IMR-90 (cell line): Measurements from ENCODE around the gene COL23A1. TPM values are rescaled to one million over a fixed set of nuclear protein-coding genes. Genes with fewer than 3 reads are reported as not detected.

ENCODE experiments used
- ATAC-seq: fragments of 200-7000 bp; cut with Tn5 transposase; 2 replicates; pipeline ENCODE4 v1.9.1; 2020; ENCODE audit warnings: low read depth, mild to moderate bottlenecking, moderate library complexity
- BruUV-seq: library from RNA; stranded (reverse); fragments of 400-500 nt; replicated peaks from 2 replicates; lab custom pipeline; 2021; lab: Mats Ljungman, UMichigan
- CTCF ChIA-PET: fragments of 300-600 bp; formaldehyde crosslinking; extraction: SDS; loops from one replicate; lab custom pipeline; 2021; ENCODE audit warnings: antibody characterized with exemption; lab: Yijun Ruan, JAX
- POLR2A ChIA-PET: fragments of 300-600 bp; sonication (Branson Sonifier 250); formaldehyde crosslinking; loops from one replicate; lab custom pipeline; 2022; ENCODE audit warnings: antibody characterized with exemption; ENCODE audit not compliant: unreplicated experiment; lab: Charles Lee
- DNase-seq: peaks from one replicate; pipeline ENCODE4 v3.0.0; 2013
- H2AFZ ChIP-seq: replicated peaks from 2 replicates; pipeline ENCODE3; 2013; ENCODE audit warnings: low read length, mild to moderate bottlenecking; ENCODE audit not compliant: poor library complexity
- H2AK5ac ChIP-seq: 2 replicates; pipeline ENCODE4 v1.6.1; 2013; ENCODE audit warnings: low read depth, low read length, inconsistent platforms
- H2AK9ac ChIP-seq: replicated peaks from 2 replicates; pipeline ENCODE3; 2013; ENCODE audit warnings: mild to moderate bottlenecking, low read depth, low read length, moderate library complexity; ENCODE audit not compliant: poor library complexity
- H2BK120ac ChIP-seq: 2 replicates; pipeline ENCODE4 v1.6.1; 2013; ENCODE audit warnings: low read depth, low read length, inconsistent platforms
- H2BK15ac ChIP-seq: 3 replicates; pipeline ENCODE4 v1.6.1; 2013; ENCODE audit warnings: low read depth, low read length, inconsistent platforms
- H2BK20ac ChIP-seq: 2 replicates; pipeline ENCODE4 v1.6.1; 2013; ENCODE audit warnings: low read depth, mild to moderate bottlenecking, inconsistent platforms, low read length, moderate library complexity
- H2BK5ac ChIP-seq: 2 replicates; pipeline ENCODE4 v1.6.1; 2013; ENCODE audit warnings: mild to moderate bottlenecking, low read depth, low read length, inconsistent platforms; ENCODE audit not compliant: poor library complexity, severe bottlenecking
- H3K14ac ChIP-seq: replicated peaks from 2 replicates; pipeline ENCODE4 v1.6.1; 2013; ENCODE audit warnings: low read depth, low read length, inconsistent platforms
- H3K18ac ChIP-seq: 2 replicates; pipeline ENCODE4 v1.6.1; 2013; ENCODE audit warnings: low read depth, low read length, control low read depth
- H3K23ac ChIP-seq: 2 replicates; pipeline ENCODE4 v1.6.1; 2013; ENCODE audit warnings: low read depth, low read length, inconsistent platforms
- H3K27ac ChIP-seq: 2 replicates; pipeline ENCODE4 v1.5.1; 2013; ENCODE audit warnings: mild to moderate bottlenecking, control low read depth, low read length; ENCODE audit not compliant: insufficient read depth
- H3K27me3 ChIP-seq: 2 replicates; pipeline ENCODE4 v1.6.1; 2013; ENCODE audit warnings: low read length; ENCODE audit not compliant: control insufficient read depth, insufficient read depth
- H3K36me3 ChIP-seq: 2 replicates; pipeline ENCODE4 v1.6.1; 2013; ENCODE audit warnings: low read length, mixed read lengths; ENCODE audit not compliant: control insufficient read depth, insufficient read depth
- H3K4ac ChIP-seq: 2 replicates; pipeline ENCODE4 v1.6.1; 2013; ENCODE audit warnings: low read depth, low read length, inconsistent platforms
- H3K4me1 ChIP-seq: 2 replicates; pipeline ENCODE4 v1.6.1; 2013; ENCODE audit warnings: low read length, mixed read lengths; ENCODE audit not compliant: control insufficient read depth, insufficient read depth
- H3K4me2 ChIP-seq: 2 replicates; pipeline ENCODE4 v1.6.1; 2013; ENCODE audit warnings: low read depth, mild to moderate bottlenecking, control low read depth, low read length, moderate library complexity
- H3K4me3 ChIP-seq: 2 replicates; pipeline ENCODE4 v1.5.1; 2013; ENCODE audit warnings: low read depth, mild to moderate bottlenecking, control low read depth, low read length, moderate library complexity; ENCODE audit not compliant: insufficient read depth
- H3K56ac ChIP-seq: 2 replicates; pipeline ENCODE4 v1.6.1; 2013; ENCODE audit warnings: low read length, inconsistent platforms; ENCODE audit not compliant: insufficient read depth; ENCODE audit errors: extremely low read depth
- H3K79me1 ChIP-seq, 2 experiments: 2 replicates each; pipeline ENCODE4 v1.6.1; 2013; ENCODE audit warnings: low read length in 2 of 2, inconsistent platforms in 1 of 2, low read depth in 1 of 2
- H3K9ac ChIP-seq: 2 replicates; pipeline ENCODE4 v1.6.1; 2013; ENCODE audit warnings: low read depth, low read length, control low read depth
- H3K9me1 ChIP-seq: 2 replicates; pipeline ENCODE4 v1.6.1; 2013; ENCODE audit warnings: low read length, inconsistent platforms; ENCODE audit not compliant: insufficient read depth
- H3K9me3 ChIP-seq: 2 replicates; pipeline ENCODE4 v1.6.1; 2013; ENCODE audit warnings: low read length; ENCODE audit not compliant: control insufficient read depth, insufficient read depth
- H4K20me1 ChIP-seq: 2 replicates; pipeline ENCODE4 v1.6.1; 2013; ENCODE audit warnings: low read length, inconsistent platforms; ENCODE audit not compliant: insufficient read depth
- H4K5ac ChIP-seq: 2 replicates; pipeline ENCODE4 v1.6.1; 2013; ENCODE audit warnings: mild to moderate bottlenecking, low read depth, low read length, control low read depth
- H4K8ac ChIP-seq, 2 experiments: 2 replicates each; pipeline ENCODE4 v1.6.1; 2013; ENCODE audit warnings: low read depth in 2 of 2, low read length in 2 of 2, control low read depth in 1 of 2, inconsistent platforms in 1 of 2
- H4K91ac ChIP-seq: 2 replicates; pipeline ENCODE4 v1.6.1; 2013; ENCODE audit warnings: low read depth, low read length, inconsistent platforms; ENCODE audit not compliant: insufficient read depth
- CEBPB ChIP-seq: IDR thresholded peaks from 2 replicates; pipeline ENCODE4 v1.6.1; 2012; ENCODE audit warnings: low read depth, low read length, improper control_type of control experiment
- CHD1 ChIP-seq: IDR thresholded peaks from 2 replicates; pipeline ENCODE4 v1.6.1; 2012; ENCODE audit warnings: low read depth, low read length, improper control_type of control experiment
- CTCF ChIP-seq: conservative IDR thresholded peaks from 2 replicates; pipeline ENCODE4 v1.5.1; 2012; ENCODE audit warnings: mild to moderate bottlenecking, low read depth, low read length, improper control_type of control experiment
- ELK1 ChIP-seq: fragments of 150-350 bp; IDR thresholded peaks from 2 replicates; pipeline ENCODE4 v1.6.1; 2016; ENCODE audit warnings: low read depth, mild to moderate bottlenecking, low read length, moderate library complexity, borderline replicate concordance
- FOS ChIP-seq: fragments of 150-350 bp; IDR thresholded peaks from 2 replicates; pipeline ENCODE4 v1.6.1; 2016; ENCODE audit warnings: low read depth, low read length
- MAFK ChIP-seq: IDR thresholded peaks from 2 replicates; pipeline ENCODE4 v1.6.1; 2012; ENCODE audit warnings: low read depth, low read length, improper control_type of control experiment
- MAZ ChIP-seq: IDR thresholded peaks from 2 replicates; pipeline ENCODE4 v1.6.1; 2012; ENCODE audit warnings: low read depth, mild to moderate bottlenecking, low read length, improper control_type of control experiment, moderate library complexity, borderline replicate concordance
- MXI1 ChIP-seq: IDR thresholded peaks from 2 replicates; pipeline ENCODE4 v1.6.1; 2012; ENCODE audit warnings: low read depth, mild to moderate bottlenecking, low read length, moderate library complexity, borderline replicate concordance
- NFE2L2 ChIP-seq: fragments of 150-350 bp; IDR thresholded peaks from 2 replicates; pipeline ENCODE4 v1.6.1; 2016; ENCODE audit warnings: low read depth, mild to moderate bottlenecking, low read length
- POLR2A ChIP-seq: IDR thresholded peaks from 2 replicates; pipeline ENCODE4 v1.6.1; 2012; ENCODE audit warnings: mild to moderate bottlenecking, low read depth, low read length
- RAD21 ChIP-seq: IDR thresholded peaks from 2 replicates; pipeline ENCODE4 v1.6.1; 2012; ENCODE audit warnings: low read length, improper control_type of control experiment
- RCOR1 ChIP-seq: IDR thresholded peaks from 2 replicates; pipeline ENCODE4 v1.6.1; 2012; ENCODE audit warnings: mild to moderate bottlenecking, low read length, improper control_type of control experiment; ENCODE audit not compliant: insufficient replicate concordance
- RFX5 ChIP-seq: IDR thresholded peaks from 2 replicates; pipeline ENCODE4 v1.8.0; 2012; ENCODE audit warnings: low read depth, mild to moderate bottlenecking, low read length, moderate library complexity
- SMC3 ChIP-seq: fragments of 150-350 bp; IDR thresholded peaks from 2 replicates; pipeline ENCODE4 v1.6.1; 2016; ENCODE audit warnings: low read depth, mild to moderate bottlenecking, antibody characterized with exemption, low read length, moderate library complexity
- USF2 ChIP-seq: fragments of 150-350 bp; IDR thresholded peaks from 2 replicates; pipeline ENCODE4 v1.6.1; 2017; ENCODE audit warnings: mild to moderate bottlenecking, antibody characterized with exemption, low read length, low read depth
- WGBS, 2 experiments: methylation state at CpG; one replicate each; pipeline versions ENCODE4 v1.1.5 to v1.1.7; 2013; ENCODE audit warnings: missing lambda C conversion rate in 2 of 2; ENCODE audit not compliant: insufficient read length in 1 of 2; ENCODE audit errors: extremely low coverage in 2 of 2; 5-methylcytosine and 5-hydroxymethylcytosine counted together
- dilution Hi-C: fragments of 300-500 bp; cut with HindIII; formaldehyde crosslinking; loops from one replicate; pipeline ENCODE4 v1.14.3; 2018; ENCODE audit warnings: low sequenced_read_pairs; ENCODE audit not compliant: unreplicated experiment
- in situ Hi-C: fragments of 300-500 bp; cut with MboI; formaldehyde crosslinking; loops from 3 replicates; pipeline ENCODE4 v1.14.3; 2019; ENCODE audit warnings: low sequenced_read_pairs, inconsistent platforms, mixed read lengths
- intact Hi-C: fragments of 100-400 bp; cut with micrococcal nuclease; formaldehyde crosslinking; loops from 2 replicates; pipeline ENCODE4 v1.10.0; 2022
- polyA plus RNA-seq, 3 experiments: library from polyadenylated mRNA; depleted of rRNA; stranded (reverse); fragments of >200 nt; gene quantifications; 2 replicates each; pipeline ENCODE4 v1.2.3, GENCODE V29; 2012; ENCODE audit warnings: low replicate concordance in 1 of 3
- total RNA-seq: library from RNA; depleted of rRNA; stranded (reverse); fragments of >200 nt; gene quantifications from 2 replicates; pipeline ENCODE4 v1.2.3, GENCODE V29; 2012

The COL23A1 gene
- total and polyA plus RNA-seq, 2 of the 4 experiments (the other 2 are of a cell fraction): not detected

DNA sequence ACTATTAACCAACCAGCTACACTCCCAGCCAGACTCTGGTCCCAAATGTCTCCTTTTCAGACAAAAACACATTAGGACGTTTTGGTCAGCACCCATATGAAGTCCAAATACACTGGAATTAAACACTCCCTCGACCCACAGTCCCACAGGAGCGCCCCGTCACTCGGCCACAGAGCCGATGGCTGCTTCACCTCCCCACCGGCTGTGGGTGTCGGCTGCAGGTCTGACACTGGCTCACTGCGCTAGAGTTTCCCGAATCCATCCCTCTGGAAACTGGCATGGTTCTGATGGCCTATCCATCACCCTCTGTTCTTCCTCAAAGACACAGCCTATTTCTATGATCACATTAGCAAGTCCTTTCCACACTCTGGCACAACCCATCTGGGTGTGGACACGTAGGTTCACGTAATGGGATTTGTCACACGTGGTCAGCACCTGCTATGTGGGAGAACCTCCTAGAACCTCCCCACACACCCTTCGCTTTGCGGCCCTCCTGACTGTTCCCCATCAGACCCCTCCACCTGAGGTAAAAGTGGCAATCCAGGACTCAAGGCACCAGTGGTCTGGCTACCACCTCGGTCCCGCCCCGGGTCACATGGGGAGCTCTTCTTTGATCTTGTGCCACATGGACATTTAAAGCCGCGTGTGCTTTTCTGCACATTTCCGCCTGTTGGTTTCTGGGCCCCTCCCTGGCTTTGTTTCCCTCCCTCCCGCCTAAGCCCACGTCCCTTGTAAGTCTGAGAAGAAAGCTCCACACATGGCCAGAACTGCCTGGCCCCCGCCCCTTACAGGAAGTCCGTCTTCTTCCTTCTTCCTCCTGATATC is 226.5 kb downstream of the COL23A1 start:
- H3K14ac ChIP-seq: no peak overlapping the region
- ChIA-PET CTCF (interaction anchor here (0.6 kb wide), 1 partner anchor 95 kb away, joined by 3 read pairs; no protein-coding TSS in a partner anchor), POLR2A (no interaction called here)
- H3K9me3 ChIP-seq: peaks cover 42% of the 10 kb centered on the region
- intact Hi-C loops (no loop called here), in situ Hi-C loops (no loop called here), dilution Hi-C loops (no loop called here)
- ATAC-seq (no peak), DNase-seq (no peak)
- no peak overlapping the region for H2AK9ac ChIP-seq
- H2BK5ac ChIP-seq: no peak overlapping the region
- H4K91ac ChIP-seq: no peak overlapping the region
- no peak overlapping the region for H3K27ac ChIP-seq
- no peak overlapping the region for H2AK5ac ChIP-seq
- no peaks in the 10 kb centered on the region for H4K20me1 ChIP-seq
- H3K4me1 ChIP-seq: no peaks in the 10 kb centered on the region
- H3K9me1 ChIP-seq: no peaks in the 10 kb centered on the region
- H3K79me1 ChIP-seq: no peaks in the 10 kb centered on the region
- H3K36me3 ChIP-seq: no peaks in the 10 kb centered on the region
- 84% methylated on average over 6 of the region's 25 CpGs; no CpG with 5 or more reads in 1 of the 2 experiments for WGBS, 2 experiments
- H3K4ac ChIP-seq: no peak overlapping the region
- no peak overlapping the region for H2AFZ ChIP-seq
- no peak overlapping the region for H2BK120ac ChIP-seq
- no peak overlapping the region for H2BK15ac ChIP-seq
- no peak overlapping the region for H3K23ac ChIP-seq
- no TSS peak for BruUV-seq
- H3K9ac ChIP-seq: no peak overlapping the region
- no peak overlapping the region for H4K5ac ChIP-seq
- no peak overlapping the region for H4K8ac ChIP-seq
- no peak overlapping the region for H3K56ac ChIP-seq
- H3K4me2 ChIP-seq: no peak overlapping the region
- H3K27me3 ChIP-seq: no peaks in the 10 kb centered on the region
- H3K18ac ChIP-seq: no peak overlapping the region
- H2BK20ac ChIP-seq: no peak overlapping the region
- H3K4me3 ChIP-seq: no peak overlapping the region
- no peak for TF ChIP-seq SMC3
- no peak for TF ChIP-seq MAFK
- TF ChIP-seq CTCF: no peak
- TF ChIP-seq FOS: no peak
- no peak for TF ChIP-seq RCOR1
- TF ChIP-seq USF2: no peak
- TF ChIP-seq RAD21: no peak
- no peak for TF ChIP-seq POLR2A
- TF ChIP-seq MXI1: no peak
- no peak for TF ChIP-seq RFX5
- no peak for TF ChIP-seq CHD1
- TF ChIP-seq ELK1: no peak
- no peak for TF ChIP-seq MAZ
- TF ChIP-seq CEBPB: no peak
- TF ChIP-seq NFE2L2: no peak
